ENCODE results near the gene AZU1.

DNA sequence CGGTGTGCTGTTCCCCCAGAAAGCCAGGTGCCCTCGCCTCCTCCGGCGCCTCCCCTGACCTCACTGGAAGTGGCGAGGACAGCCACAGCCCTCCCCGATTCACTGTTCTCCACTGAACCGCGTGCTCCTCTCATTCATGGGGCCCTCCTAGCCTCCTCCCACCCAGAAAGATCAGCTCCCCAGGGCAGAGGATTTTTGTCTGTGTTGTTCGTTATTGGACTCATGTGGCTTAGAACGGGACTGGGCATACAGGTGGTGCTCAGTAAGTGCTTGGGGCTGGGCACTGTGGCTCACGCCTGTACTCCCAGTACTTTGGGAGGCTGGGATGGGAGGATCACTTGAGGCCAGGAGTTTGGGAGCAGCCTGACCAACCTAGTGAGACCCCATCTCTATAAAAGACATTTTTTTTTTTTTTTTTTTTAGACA lies 16.9 kb downstream of the AZU1 start:
- TF ChIP-seq, protein P1, sequence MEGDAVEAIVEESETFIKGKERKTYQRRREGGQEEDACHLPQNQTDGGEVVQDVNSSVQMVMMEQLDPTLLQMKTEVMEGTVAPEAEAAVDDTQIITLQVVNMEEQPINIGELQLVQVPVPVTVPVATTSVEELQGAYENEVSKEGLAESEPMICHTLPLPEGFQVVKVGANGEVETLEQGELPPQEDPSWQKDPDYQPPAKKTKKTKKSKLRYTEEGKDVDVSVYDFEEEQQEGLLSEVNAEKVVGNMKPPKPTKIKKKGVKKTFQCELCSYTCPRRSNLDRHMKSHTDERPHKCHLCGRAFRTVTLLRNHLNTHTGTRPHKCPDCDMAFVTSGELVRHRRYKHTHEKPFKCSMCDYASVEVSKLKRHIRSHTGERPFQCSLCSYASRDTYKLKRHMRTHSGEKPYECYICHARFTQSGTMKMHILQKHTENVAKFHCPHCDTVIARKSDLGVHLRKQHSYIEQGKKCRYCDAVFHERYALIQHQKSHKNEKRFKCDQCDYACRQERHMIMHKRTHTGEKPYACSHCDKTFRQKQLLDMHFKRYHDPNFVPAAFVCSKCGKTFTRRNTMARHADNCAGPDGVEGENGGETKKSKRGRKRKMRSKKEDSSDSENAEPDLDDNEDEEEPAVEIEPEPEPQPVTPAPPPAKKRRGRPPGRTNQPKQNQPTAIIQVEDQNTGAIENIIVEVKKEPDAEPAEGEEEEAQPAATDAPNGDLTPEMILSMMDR (conservative IDR thresholded peaks at IDR 0.05; ENCODE audit: low read depth, low read length) = no peak
- no peak for TF ChIP-seq EZH2 (IDR thresholded peaks at IDR 0.05; ENCODE audit: borderline replicate concordance, low read depth, low read length, poor library complexity, severe bottlenecking)
